ENCODE results near the gene DIP2A.

The DIP2A gene

DNA sequence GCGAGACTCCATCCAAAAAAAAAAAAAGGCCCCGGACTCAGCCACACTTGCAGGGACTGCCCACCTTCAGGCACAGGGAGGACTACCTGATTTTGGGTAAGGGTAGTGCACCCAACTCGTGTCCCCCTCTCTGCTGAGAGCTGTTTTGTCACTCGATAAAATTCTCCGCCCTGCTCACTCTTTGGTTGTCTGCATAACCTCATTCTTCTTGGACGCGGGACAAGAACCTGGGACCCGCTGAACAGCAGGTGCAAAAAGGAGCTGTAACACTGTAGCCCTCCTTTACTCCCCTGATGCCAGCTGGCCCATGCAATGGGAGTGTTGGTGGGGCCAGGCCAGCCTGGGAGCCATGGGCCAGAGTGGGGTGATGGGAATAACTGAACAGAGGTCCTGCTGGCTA is 135.6 kb downstream of the DIP2A start:
- DNase-seq (ENCODE audit: low read depth in 2 of 2): no peak

DNA sequence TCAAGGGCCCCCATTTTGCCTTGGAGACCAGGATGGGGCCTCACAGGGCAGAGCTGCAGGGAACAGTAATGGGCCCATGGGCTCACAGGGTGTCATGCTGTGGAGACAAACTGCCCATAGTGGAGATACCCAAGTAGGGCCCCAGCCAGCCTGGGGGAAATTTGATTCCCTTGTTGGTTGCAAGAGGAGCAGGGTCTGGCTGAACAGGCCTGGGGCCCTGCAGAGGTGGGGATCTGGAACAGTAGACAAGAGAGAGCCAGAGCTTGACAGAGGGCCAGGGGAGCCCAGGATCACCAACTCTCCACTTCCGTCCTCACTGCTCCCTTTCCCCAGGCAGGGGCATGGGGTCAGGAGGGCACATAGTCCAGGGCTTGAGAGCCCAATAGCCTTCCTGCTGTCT is 137.5 kb downstream of the DIP2A start:
- no peak for DNase-seq (ENCODE audit: low read depth in 2 of 2)

GRCh38 chr21:46597031-46597430 is 138.3 kb downstream of the DIP2A start:
- no peak for DNase-seq (ENCODE audit: low read depth in 2 of 2)

DNA sequence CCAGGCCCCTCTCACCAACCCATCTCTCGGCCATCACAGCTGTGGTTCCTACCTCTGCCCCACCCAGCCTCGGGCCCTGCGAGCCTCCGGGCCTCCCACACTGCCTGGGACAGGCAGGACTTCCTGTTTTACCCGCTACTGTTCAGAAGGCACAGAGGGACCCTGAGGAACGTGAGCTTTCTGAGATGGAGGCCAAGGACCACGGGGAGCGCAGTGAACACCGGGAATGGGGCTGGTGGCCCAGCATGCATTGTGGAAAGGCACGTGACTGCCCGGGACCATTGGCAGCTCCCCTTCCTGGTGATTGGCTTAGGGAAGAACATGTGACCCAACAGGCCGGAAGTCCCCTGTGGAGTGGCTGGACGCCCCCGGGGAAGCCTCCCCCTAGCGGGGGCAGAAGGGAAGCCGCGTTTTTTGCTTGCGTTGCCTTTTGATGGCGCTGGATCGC is 139.2 kb downstream of the DIP2A start:
- DNase-seq (ENCODE audit: low read depth in 2 of 2): no peak

- DNase-seq (ENCODE audit: low read depth in 2 of 2): no peak
These were observed 140.2 kb downstream of the DIP2A start for GRCh38 chr21:46598581-46599572.

DNA sequence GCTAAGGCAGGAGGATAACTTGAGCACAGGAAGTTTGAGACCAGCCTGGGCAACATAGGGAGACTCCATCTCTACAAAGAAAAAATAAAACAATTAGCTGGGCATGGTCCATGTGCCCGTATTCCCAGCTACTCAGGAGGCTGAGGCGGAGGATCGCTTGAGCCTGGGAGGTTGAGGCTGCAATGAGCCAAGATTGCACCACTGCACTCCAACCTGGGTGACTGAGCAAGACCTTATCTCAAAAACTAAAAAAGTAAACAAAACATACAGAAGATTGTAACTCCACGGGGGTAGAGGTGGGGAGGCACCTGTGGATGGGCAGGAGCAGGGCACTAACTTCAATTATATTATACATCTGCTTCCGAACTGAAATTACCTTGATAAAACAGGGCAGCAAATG is 141.6 kb downstream of the DIP2A start:
- no peak for DNase-seq (ENCODE audit: low read depth in 2 of 2)

DNA sequence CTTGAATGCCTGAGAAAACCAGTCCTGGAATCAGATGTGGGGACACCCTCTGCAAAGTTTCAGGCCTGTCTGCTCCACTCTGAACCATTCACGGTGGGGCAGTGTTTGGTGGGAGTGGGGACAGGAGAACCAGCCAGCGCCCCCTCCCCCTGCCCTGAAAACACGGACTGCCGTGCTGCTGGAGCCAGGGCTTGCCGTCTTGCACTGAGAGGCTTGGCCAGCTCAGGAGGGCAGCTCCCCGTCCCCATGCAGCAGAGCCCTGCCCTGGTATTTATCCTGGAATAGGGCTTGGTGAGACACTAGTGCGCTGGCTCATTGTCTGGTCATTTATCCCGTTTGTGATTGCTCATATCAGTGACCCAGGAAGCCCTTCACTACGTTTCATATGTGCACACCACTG is 142.3 kb downstream of the DIP2A start:
- DNase-seq (ENCODE audit: low read depth in 2 of 2): no peak

GRCh38 chr21:46603228-46603627 is 144.5 kb downstream of the DIP2A start:
- DNase-seq (ENCODE audit: low read depth in 2 of 2): no peak

GRCh38 chr21:46604329-46604974 is 145.8 kb downstream of the DIP2A start:
- no peak for DNase-seq (ENCODE audit: low read depth in 2 of 2)

- no peak for DNase-seq (ENCODE audit: low read depth in 2 of 2)
These were observed 146.5 kb downstream of the DIP2A start, which contains the start of gene S100B for GRCh38 chr21:46604975-46605766. Gene S100B (minus strand): TSS chr21:46605082. CDS start chr21:46602415, 2,667 bp downstream.

GRCh38 chr21:46605767-46606426 is 147.2 kb downstream of the DIP2A start:
- DNase-seq (ENCODE audit: low read depth in 2 of 2): peak in 1 of 2 donors; percentile 16

DNA sequence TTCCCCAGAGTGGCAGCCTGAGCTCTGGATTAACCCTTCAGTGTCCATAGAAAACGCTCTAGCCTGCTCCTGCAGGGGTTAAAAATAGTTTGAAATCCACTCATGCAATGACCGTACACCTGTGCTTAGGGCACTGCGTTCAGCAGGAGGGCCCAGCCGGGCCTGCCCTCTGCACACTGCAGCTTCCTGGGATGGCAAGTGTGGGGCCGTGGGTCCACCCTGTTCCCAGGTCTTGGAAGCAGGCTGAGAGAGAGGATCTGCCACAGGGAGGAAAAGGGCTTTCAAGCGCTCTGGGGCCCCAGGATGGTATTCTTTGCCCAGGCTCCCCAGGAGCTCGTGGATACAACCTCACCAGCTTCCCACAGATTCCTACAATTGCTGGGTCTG is 147.7 kb downstream of the DIP2A start:
- no peak for DNase-seq (ENCODE audit: low read depth in 2 of 2)

DNA sequence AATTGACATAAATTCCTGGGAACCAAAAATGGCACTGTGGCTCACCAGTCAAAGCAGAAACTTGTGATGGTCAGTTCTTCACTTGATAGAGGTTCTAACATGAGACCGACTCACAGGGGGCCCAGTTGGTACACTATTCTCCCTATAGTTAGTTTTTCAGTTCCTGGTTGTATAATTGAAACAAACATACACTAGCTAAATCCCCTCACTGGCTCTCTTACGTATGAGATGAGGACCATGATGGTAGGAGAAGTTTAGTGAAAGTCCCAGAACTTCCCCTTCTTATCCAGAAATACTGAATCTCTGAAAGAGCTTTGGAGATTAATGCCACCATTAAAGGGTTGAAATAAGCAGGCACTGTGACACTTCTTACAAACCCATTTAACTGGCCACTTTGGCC is 148.9 kb downstream of the DIP2A start:
- no peak for DNase-seq (ENCODE audit: low read depth in 2 of 2)

GRCh38 chr21:46608672-46609111 is 150.0 kb downstream of the DIP2A start:
- no peak for DNase-seq (ENCODE audit: low read depth in 2 of 2)

- DNase-seq (ENCODE audit: low read depth in 2 of 2): no peak
These were observed 151.5 kb downstream of the DIP2A start for GRCh38 chr21:46610018-46610701.

DNA sequence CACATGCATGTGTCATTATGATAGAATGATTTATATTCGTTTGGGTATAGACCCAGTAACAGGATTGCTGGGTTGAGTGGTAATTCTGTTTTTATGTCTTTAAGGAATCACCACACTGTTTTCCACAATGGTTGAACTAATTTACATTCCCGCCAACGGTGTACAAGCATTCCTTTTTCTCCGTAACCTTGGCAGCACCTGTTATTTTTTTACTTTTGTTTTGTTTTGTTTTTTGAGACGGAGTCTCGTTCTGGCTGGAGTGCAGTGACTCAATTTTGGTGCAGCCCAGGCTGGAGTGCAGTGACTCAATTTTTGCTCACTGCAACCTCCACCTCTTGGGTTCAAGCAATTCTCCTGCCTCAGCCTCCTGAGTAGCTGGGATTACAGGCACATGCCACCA is 154.7 kb downstream of the DIP2A start:
- DNase-seq (ENCODE audit: low read depth in 2 of 2): no peak

GRCh38 chr21:46616050-46616449 is 157.4 kb downstream of the DIP2A start:
- DNase-seq (ENCODE audit: low read depth in 2 of 2): no peak

- DNase-seq (ENCODE audit: low read depth in 2 of 2): no peak
These were observed 158.0 kb downstream of the DIP2A start for GRCh38 chr21:46616656-46617055.

GRCh38 chr21:46617267-46618051 is 158.8 kb downstream of the DIP2A start:
- DNase-seq (ENCODE audit: low read depth in 2 of 2): no peak
